K562 (cell line): ENCODE measurements around the gene DPY19L3. TPM values are rescaled to one million over a fixed set of nuclear protein-coding genes. Genes with fewer than 3 reads are reported as not detected.

Experiments used
- BCLAF1 ChIP-seq, 2 experiments: fragments of 450-650 bp in 1 of 2; IDR thresholded peaks; 2 replicates each; pipeline ENCODE4 v1.6.1; 2011 to 2017; ENCODE audit warnings: low read depth in 2 of 2, antibody characterized with exemption in 1 of 2, borderline replicate concordance in 1 of 2, low read length in 1 of 2, mild to moderate bottlenecking in 1 of 2, mixed read lengths in 1 of 2; ENCODE audit not compliant: control insufficient read depth in 1 of 2
- ELF1 ChIP-seq: fragments of 200-800 bp; sonication (Bioruptor generic); IDR thresholded peaks from 2 replicates; pipeline ENCODE4 v1.6.1; 2016; ENCODE audit warnings: missing genetic modification characterization, missing compliant biosample characterization
- HNRNPLL ChIP-seq: fragments of 200-400 bp; formaldehyde crosslinking; IDR thresholded peaks from 2 replicates; pipeline ENCODE4 v1.6.1; 2017; ENCODE audit warnings: low read length, low read depth, mild to moderate bottlenecking; ENCODE audit not compliant: poor library complexity, severe bottlenecking
- NCOA1 ChIP-seq: fragments of 450-650 bp; IDR thresholded peaks from 2 replicates; pipeline ENCODE4 v1.6.1; 2016; ENCODE audit warnings: low read depth
- PHB ChIP-seq: fragments of 250-450 bp; sonication (Bioruptor Pico); IDR thresholded peaks from 2 replicates; pipeline ENCODE4 v1.5.0; 2021
- POLR3G ChIP-seq: IDR thresholded peaks from 2 replicates; pipeline ENCODE4 v1.6.1; 2011; ENCODE audit not compliant: insufficient read length, insufficient replicate concordance; ENCODE audit errors: extremely low read depth
- PRPF4 ChIP-seq: fragments of 200-400 bp; formaldehyde crosslinking; IDR thresholded peaks from one replicate; pipeline ENCODE4 v1.6.1; 2017; ENCODE audit warnings: low read length, low read depth, mild to moderate bottlenecking; ENCODE audit not compliant: insufficient read depth, poor library complexity, severe bottlenecking
- RBM25 ChIP-seq: fragments of 200-400 bp; formaldehyde crosslinking; IDR thresholded peaks from 2 replicates; pipeline ENCODE4 v1.6.1; 2018; ENCODE audit warnings: low read length, low read depth, moderate library complexity; ENCODE audit not compliant: severe bottlenecking
- THAP12 ChIP-seq: fragments of 250-450 bp; sonication (Bioruptor Pico); IDR thresholded peaks from 2 replicates; pipeline ENCODE4 v1.9.0; 2021; ENCODE audit warnings: mild to moderate bottlenecking, inconsistent platforms
- ZBTB9 ChIP-seq: fragments of 450-650 bp; formaldehyde crosslinking; IDR thresholded peaks from 2 replicates; pipeline ENCODE4 v1.4.0; 2020; ENCODE audit warnings: mild to moderate bottlenecking, moderate library complexity
- ZNF76 ChIP-seq: fragments of 250-450 bp; sonication (Bioruptor Pico); IDR thresholded peaks from 2 replicates; pipeline ENCODE4 v1.4.0; 2020; ENCODE audit warnings: mild to moderate bottlenecking, moderate library complexity, borderline replicate concordance
- polyA plus RNA-seq, 8 experiments: library from polyadenylated mRNA; depleted of rRNA in 4 of 8; stranded (reverse) in 5 of 8; unstranded in 3 of 8; fragments of >200 nt; fragmentation: Nextera tagmentation in 2 of 8; fragmentation: Illumina TruSeq in 1 of 8; extraction: Ambion mirVana in 2 of 8; extraction: Trizol in 1 of 8; gene quantifications; 2 replicates each; pipeline versions ENCODE4 v1.2.1 to v1.2.3, GENCODE V29; 2011 to 2014; ENCODE audit warnings: inconsistent platforms in 1 of 8, missing spikeins in 1 of 8
- total RNA-seq, 7 experiments: library from RNA; depleted of rRNA in 6 of 7; stranded (reverse); fragments of >200 nt in 6 of 7; fragmentation: Illumina TruSeq in 2 of 7; extraction: Trizol in 2 of 7; gene quantifications; 2 replicates each; pipeline versions ENCODE4 v1.2.1 to v1.2.3, GENCODE V29; 2011 to 2021; ENCODE audit warnings: low replicate concordance in 1 of 7
- TF ChIP-seq, protein P1 (sequence below), 2 experiments: IDR thresholded peaks; 2 replicates each; pipeline ENCODE4 v1.6.1; 2011; ENCODE audit warnings: borderline replicate concordance in 1 of 2, control low read depth in 1 of 2, low read depth in 1 of 2, low read length in 1 of 2, mild to moderate bottlenecking in 1 of 2, mixed read lengths in 1 of 2, moderate library complexity in 1 of 2; ENCODE audit not compliant: insufficient read depth in 1 of 2, insufficient read length in 1 of 2, poor library complexity in 1 of 2, severe bottlenecking in 1 of 2; ENCODE audit errors: extremely low read depth in 1 of 2
- TF ChIP-seq, protein P2 (sequence below): fragments of 450-650 bp; IDR thresholded peaks from 2 replicates; pipeline ENCODE4 v1.7.1; 2018; ENCODE audit warnings: mild to moderate bottlenecking, low read depth; ENCODE audit not compliant: partially characterized antibody

DPY19L3 gene
- total and polyA plus RNA-seq, 9 of the 15 experiments (the other 6 are each of a cell fraction or from before 2014, with no cell fraction given): 4.7 to 39.2 (median 22.0) TPM

DNA sequence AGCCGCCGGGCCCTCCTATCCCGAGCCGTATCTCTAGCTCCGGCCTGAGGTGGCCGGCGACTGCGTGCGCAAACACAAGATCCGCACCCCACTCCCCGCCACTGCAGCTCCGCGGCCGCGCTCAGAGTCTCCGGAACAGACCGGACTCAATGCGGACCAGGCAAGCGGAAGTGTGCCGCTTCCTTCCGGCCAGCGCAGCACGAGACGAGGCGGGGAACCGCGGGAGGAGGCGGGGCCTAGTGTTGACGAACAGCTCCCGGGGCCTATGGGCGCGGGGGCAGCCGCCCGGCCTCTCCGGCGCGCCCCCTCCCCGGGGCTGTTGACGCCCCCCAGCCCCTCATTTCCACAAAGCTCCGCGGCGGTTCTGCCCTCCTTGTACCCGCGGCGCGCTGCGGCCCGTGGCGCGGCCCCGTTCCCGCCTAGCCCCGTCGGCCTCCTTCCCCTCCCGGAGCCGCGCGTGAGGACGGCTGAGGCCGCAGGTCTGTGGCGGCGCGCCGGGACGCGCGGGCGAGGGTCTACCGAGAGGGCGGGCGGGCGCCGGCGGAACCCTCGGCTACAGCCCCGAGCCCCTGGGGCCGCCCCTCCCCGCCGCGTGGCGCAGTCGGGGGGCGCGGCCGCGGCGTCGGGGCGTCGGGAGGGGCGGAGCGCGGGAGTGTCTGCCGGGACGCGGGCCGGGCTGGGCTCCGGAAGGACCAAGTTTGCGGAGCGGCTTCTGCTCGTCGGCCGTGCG lies at the start of gene DPY19L3 (continued):
- peak in 1 of 2 experiments; percentile 32; a peak in 1 of 4 replicates for TF ChIP-seq BCLAF1 (IDR thresholded peaks at IDR 0.05; ENCODE audit: borderline replicate concordance in 1 of 2, control insufficient read depth in 1 of 2, low read depth in 2 of 2, low read length in 1 of 2)
- no peak; the same call in none of the 2 replicates for TF ChIP-seq THAP12 (CRISPR knock-in tag)
- no peak for TF ChIP-seq POLR3G
- peak; percentile 81 for TF ChIP-seq NCOA1
- TF ChIP-seq ZNF76 (CRISPR knock-in tag): no peak
- peak; percentile 97 for TF ChIP-seq RBM25
- no peak for TF ChIP-seq PHB (CRISPR knock-in tag)
- peak; percentile 18 for TF ChIP-seq PRPF4
- TF ChIP-seq, protein P1, sequence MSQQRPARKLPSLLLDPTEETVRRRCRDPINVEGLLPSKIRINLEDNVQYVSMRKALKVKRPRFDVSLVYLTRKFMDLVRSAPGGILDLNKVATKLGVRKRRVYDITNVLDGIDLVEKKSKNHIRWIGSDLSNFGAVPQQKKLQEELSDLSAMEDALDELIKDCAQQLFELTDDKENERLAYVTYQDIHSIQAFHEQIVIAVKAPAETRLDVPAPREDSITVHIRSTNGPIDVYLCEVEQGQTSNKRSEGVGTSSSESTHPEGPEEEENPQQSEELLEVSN (IDR thresholded peaks at IDR 0.05; ENCODE audit: borderline replicate concordance in 1 of 2, extremely low read depth in 1 of 2, insufficient read depth in 1 of 2, insufficient read length in 1 of 2, low read depth in 1 of 2, low read length in 1 of 2, poor library complexity in 1 of 2, severe bottlenecking in 1 of 2): peak; percentile 28 to 86
- TF ChIP-seq, protein P2, sequence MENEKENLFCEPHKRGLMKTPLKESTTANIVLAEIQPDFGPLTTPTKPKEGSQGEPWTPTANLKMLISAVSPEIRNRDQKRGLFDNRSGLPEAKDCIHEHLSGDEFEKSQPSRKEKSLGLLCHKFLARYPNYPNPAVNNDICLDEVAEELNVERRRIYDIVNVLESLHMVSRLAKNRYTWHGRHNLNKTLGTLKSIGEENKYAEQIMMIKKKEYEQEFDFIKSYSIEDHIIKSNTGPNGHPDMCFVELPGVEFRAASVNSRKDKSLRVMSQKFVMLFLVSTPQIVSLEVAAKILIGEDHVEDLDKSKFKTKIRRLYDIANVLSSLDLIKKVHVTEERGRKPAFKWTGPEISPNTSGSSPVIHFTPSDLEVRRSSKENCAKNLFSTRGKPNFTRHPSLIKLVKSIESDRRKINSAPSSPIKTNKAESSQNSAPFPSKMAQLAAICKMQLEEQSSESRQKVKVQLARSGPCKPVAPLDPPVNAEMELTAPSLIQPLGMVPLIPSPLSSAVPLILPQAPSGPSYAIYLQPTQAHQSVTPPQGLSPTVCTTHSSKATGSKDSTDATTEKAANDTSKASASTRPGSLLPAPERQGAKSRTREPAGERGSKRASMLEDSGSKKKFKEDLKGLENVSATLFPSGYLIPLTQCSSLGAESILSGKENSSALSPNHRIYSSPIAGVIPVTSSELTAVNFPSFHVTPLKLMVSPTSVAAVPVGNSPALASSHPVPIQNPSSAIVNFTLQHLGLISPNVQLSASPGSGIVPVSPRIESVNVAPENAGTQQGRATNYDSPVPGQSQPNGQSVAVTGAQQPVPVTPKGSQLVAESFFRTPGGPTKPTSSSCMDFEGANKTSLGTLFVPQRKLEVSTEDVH: peak; percentile 84
- peak; percentile 8; the same call in 1 of the 2 replicates for TF ChIP-seq ZBTB9 (CRISPR knock-in tag)
- peak; percentile 70 for TF ChIP-seq HNRNPLL
- peak; percentile 91 for TF ChIP-seq ELF1 (tag)
